ENCODE measurements around the gene TUT4.
"Not testable (repeated sequence)": the region's sequence is repeated elsewhere in the genome, so short reads cannot be mapped to it uniquely, and the experiment has no call there.

Gene TUT4

DNA sequence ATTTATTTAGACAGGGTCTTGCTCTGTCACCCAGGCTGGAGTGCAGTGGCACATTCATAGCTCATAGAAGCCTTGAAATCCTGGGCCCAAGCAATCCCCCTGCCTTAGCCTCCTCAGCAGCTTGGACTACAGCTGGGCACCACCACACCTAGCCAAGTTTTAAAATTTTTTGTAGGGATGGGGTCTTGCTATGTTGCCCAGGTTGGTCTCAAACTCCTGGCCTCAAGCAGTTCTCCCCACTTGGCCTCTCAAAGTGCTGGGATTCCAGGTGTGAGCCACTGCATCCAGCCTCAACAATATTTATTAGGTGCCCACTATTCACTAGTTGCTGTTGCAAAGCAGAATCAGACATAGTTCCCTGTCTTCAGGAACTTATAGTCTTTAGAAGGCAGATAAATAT, 35.1 kb upstream of the TUT4 start:
- no peak for DNase-seq (ENCODE audit: low read depth)
- H3K4me3 ChIP-seq (ENCODE audit: low read depth, low read length): no peak overlapping the region
- TF ChIP-seq, protein P1, sequence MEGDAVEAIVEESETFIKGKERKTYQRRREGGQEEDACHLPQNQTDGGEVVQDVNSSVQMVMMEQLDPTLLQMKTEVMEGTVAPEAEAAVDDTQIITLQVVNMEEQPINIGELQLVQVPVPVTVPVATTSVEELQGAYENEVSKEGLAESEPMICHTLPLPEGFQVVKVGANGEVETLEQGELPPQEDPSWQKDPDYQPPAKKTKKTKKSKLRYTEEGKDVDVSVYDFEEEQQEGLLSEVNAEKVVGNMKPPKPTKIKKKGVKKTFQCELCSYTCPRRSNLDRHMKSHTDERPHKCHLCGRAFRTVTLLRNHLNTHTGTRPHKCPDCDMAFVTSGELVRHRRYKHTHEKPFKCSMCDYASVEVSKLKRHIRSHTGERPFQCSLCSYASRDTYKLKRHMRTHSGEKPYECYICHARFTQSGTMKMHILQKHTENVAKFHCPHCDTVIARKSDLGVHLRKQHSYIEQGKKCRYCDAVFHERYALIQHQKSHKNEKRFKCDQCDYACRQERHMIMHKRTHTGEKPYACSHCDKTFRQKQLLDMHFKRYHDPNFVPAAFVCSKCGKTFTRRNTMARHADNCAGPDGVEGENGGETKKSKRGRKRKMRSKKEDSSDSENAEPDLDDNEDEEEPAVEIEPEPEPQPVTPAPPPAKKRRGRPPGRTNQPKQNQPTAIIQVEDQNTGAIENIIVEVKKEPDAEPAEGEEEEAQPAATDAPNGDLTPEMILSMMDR (IDR thresholded peaks at IDR 0.05; ENCODE audit: low read depth, low read length, missing control alignments): no peak
- in situ Hi-C loops (cut with HindIII; ENCODE audit: low sequenced_read_pairs): no loop called here

DNA sequence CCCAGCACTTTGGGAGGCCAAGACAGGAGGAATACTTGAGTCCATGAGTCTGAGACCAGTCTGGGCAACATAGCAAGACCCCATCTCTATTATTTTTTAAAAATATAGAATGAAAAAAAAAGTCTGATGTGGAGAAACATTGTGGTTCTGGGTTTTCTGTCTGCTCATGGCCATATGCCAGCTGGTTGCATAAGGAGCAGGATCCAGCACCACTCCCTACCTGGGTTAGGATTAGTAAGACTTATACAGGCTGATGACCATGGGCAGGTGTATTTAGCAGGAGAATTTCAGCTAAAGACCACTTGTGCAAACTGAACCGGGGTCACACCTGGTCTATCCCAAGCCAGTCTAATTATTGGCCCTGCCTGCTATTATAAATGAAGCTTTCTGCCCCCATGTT, 32.6 kb upstream of the TUT4 start:
- H3K4me3 ChIP-seq (ENCODE audit: low read depth, low read length): no peak overlapping the region
- no peak for DNase-seq (ENCODE audit: low read depth)
- in situ Hi-C loops (cut with HindIII; ENCODE audit: low sequenced_read_pairs): no loop called here
- TF ChIP-seq, protein P1 (IDR thresholded peaks at IDR 0.05; ENCODE audit: low read depth, low read length, missing control alignments): no peak

DNA sequence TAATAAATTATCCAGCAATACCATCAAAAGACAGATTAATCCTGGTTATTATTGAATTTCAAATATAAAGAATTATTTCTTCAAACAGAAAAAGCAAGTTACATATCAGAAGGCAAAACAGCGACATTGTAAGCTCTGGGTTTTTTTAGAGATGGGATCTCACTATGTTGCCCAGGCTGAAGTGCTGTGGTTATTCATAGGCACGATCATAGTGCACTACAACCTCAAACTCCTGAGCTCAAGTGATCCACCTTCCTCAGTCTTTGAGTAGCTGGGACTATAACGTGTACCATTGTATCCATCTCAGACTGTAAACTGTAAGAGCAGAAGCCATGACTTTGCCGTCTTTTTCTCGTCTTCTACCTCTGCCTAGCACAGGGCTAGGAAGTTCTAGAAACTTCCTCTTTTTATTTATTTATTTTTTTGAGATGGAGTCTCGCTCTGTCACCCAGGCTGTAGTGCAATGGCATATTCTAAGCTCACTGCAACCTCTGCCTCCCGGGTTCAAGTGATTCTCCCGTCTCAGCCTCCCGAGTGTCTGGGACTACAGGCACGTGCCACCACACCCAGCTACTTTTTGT, 29.3 kb upstream of the TUT4 start:
- TF ChIP-seq, protein P1 (IDR thresholded peaks at IDR 0.05; ENCODE audit: low read depth, low read length, missing control alignments): no peak

DNA sequence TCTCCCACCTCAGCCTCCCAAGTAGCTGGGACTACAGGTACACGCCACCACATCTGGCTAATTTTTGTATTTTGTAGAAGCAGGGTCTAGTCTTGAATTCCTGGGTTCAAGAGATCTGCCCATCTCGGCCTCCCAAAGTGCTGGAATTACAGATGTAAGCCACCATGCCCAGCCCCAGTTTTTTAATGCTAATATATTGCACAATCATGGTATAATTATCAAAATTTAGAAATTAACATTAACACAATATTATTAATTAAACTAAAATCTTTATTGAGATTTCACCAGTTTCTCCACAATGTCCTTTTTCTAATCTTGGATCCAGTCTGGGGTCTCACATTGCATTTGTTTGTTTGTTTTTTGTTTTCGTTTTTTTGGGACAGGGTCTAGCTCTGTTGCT, 27.4 kb upstream of the TUT4 start:
- TF ChIP-seq, protein P1 (IDR thresholded peaks at IDR 0.05; ENCODE audit: low read depth, low read length, missing control alignments): no peak
- no peak for DNase-seq (ENCODE audit: low read depth)
- no peak overlapping the region for H3K4me3 ChIP-seq (ENCODE audit: low read depth, low read length)
- in situ Hi-C loops (cut with HindIII; ENCODE audit: low sequenced_read_pairs): no loop called here

More for the DNA sequence above, 29.3 kb upstream of the TUT4 start:
- in situ Hi-C loops (cut with HindIII; ENCODE audit: low sequenced_read_pairs): no loop called here
- DNase-seq (ENCODE audit: low read depth): no peak
- no peak overlapping the region for H3K4me3 ChIP-seq (ENCODE audit: low read depth, low read length)

DNA sequence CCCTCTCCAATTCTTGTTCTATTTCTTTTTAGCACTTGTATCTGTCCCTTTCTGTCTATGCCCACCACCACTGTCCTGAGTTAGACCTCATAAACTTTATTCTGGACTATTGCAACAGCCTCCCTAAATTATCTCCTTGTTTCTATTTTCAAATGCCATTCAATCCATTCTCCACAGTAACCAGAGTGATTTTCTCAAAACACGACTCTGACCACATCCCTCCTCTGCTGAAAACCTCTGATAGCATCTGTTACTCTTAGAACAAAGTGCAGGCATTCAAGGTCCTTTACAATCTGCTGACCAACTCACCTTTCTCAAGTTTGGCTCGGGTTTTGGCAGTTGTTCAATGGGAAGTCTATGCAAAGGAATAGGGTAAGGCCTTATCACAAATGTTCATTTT, 26.5 kb upstream of the TUT4 start:
- no peak for DNase-seq (ENCODE audit: low read depth)
- in situ Hi-C loops (cut with HindIII; ENCODE audit: low sequenced_read_pairs): no loop called here
- TF ChIP-seq, protein P1 (IDR thresholded peaks at IDR 0.05; ENCODE audit: low read depth, low read length, missing control alignments): no peak
- H3K4me3 ChIP-seq (ENCODE audit: low read depth, low read length): no peak overlapping the region

DNA sequence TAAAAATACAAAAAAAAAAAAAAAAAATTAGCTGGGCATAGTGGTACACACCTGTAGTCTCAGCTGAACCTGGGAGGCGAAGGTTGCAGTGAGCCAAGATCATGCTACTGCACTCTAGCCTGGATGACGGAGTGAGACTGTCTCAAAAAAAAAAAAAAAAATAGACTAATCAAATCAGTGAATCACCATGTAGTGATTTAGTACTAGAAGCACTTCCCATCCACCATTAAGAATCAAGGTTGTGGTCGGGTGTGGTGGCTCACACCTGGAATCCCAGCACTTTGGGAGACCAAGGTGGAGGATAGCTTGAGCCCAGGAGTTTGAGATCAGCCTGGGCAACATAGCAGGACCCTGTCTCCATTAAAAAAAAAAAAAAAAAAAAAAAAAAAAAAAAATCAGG, 25.2 kb upstream of the TUT4 start:
- in situ Hi-C loops (cut with HindIII; ENCODE audit: low sequenced_read_pairs); DNase-seq (ENCODE audit: low read depth): not testable (repeated sequence)

DNA sequence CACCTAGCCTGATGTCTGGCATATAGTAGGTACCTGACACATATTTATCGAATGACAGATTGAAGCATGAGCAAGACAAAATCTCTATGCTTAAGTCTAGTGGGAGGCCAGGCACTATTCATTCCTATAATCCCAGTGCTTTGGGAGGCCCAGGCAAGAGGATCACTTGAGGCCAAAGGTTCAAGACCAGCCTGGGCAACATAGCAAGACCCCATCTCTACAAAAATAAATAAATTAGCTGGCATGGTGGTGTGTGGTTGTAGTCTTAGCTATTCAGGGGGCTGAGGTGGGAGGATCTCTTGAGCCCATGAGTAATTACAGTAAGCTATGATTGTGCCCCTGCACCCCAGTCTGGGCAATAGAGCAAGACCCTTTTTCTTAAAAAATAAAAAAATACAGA, 23.2 kb upstream of the TUT4 start:
- TF ChIP-seq, protein P1 (IDR thresholded peaks at IDR 0.05; ENCODE audit: low read depth, low read length, missing control alignments): no peak
- no peak for DNase-seq (ENCODE audit: low read depth)
- no peak overlapping the region for H3K4me3 ChIP-seq (ENCODE audit: low read depth, low read length)
- in situ Hi-C loops (cut with HindIII; ENCODE audit: low sequenced_read_pairs): no loop called here

More for the DNA sequence above, 25.2 kb upstream of the TUT4 start:
- not testable (repeated sequence) for H3K4me3 ChIP-seq (ENCODE audit: low read depth, low read length)

Data from astrocyte of the cerebellum (primary cell).